WI38 (cell line): Measurements from ENCODE around the gene SLC48A1.

Experiments
- H3K4me3 ChIP-seq: 2 replicates; pipeline ENCODE4 v1.5.1; 2011; ENCODE audit warnings: low read depth, mild to moderate bottlenecking, control low read depth, low read length
- TF ChIP-seq, protein P1 (sequence below): IDR thresholded peaks from 2 replicates; pipeline ENCODE4 v1.5.1; 2012; ENCODE audit warnings: low read depth, mild to moderate bottlenecking, control low read depth, low read length

The SLC48A1 gene

DNA sequence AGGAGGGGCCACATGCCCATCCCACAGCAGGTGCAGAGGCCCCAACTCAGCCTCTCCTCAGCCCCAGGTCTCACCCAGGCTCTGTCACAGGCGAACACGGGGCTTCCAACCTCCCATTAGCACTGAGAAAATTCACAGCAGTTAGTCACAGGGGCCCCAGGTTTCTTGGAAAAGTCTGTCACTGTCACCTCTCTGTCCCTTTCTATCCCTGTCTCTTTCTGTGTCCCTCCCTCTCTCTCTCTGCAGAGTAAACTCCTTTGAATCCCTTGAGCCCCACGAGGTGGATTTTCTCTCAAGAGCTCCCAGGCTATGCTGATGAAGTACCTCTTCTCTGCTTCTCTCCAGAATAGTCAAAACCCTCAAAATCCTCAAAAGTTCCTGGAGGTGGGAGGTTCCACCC, 33.7 kb upstream of the SLC48A1 start:
- TF ChIP-seq, protein P1, sequence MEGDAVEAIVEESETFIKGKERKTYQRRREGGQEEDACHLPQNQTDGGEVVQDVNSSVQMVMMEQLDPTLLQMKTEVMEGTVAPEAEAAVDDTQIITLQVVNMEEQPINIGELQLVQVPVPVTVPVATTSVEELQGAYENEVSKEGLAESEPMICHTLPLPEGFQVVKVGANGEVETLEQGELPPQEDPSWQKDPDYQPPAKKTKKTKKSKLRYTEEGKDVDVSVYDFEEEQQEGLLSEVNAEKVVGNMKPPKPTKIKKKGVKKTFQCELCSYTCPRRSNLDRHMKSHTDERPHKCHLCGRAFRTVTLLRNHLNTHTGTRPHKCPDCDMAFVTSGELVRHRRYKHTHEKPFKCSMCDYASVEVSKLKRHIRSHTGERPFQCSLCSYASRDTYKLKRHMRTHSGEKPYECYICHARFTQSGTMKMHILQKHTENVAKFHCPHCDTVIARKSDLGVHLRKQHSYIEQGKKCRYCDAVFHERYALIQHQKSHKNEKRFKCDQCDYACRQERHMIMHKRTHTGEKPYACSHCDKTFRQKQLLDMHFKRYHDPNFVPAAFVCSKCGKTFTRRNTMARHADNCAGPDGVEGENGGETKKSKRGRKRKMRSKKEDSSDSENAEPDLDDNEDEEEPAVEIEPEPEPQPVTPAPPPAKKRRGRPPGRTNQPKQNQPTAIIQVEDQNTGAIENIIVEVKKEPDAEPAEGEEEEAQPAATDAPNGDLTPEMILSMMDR = no peak
- no peak overlapping the region for H3K4me3 ChIP-seq

DNA sequence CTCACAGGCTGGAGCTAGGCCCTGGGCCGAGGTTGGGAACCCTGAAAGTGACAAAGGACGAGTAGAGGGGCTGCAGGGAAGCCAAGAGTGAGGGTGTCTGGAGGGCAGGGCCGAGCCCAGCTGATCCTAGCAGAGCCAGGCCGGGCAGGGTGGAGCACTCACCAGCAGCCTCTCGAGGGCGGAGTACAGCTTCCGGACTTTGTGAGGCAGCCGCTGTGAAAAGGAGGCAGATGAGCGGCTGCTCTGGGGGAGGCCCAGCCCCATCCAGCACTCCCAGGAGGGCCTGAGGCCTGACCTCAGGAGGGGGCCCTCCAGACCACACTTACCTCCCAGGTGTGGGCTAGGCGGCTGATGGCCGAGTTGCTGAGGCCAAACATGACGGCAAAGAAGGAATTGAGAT, 33.1 kb upstream of the SLC48A1 start:
- TF ChIP-seq, protein P1 = no peak
- H3K4me3 ChIP-seq = no peak overlapping the region

DNA sequence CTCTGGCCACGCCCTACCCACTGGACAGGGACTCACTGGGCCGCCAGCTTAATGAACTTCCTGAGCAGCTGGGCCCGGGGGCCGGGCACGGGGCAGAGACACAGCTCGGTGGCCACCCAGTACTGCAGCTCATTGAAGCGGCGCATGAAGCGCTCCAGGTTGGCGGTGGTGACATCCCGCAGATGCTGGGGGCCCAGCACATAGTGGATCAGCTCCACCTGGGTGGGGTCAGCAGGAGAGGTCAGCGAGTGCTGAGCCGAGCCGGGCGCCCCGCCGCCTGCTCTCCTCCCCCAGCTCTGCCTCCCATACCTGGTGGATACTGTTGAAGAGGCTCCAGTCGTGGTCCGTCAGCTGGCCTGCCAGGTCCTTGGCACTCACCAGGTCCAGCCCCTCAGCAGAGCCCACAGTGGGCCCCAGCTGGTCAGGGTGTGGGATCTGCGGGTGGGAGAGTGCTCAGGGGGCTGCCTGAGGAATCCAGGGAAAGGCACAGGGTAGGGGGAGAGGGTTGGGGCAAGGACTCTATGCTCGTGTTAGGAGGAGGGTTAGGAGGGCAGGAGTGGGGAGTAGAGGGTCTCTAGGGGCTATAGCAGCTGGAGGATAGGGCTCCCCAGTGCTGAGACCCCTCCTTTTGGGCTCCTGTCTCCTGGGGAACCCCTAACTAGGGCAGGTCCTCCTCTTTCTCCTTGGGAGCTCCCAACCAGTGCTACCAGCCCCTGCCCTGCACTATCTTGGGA, 32.3 kb upstream of the SLC48A1 start:
- no peak overlapping the region for H3K4me3 ChIP-seq
- TF ChIP-seq, protein P1 = no peak

DNA sequence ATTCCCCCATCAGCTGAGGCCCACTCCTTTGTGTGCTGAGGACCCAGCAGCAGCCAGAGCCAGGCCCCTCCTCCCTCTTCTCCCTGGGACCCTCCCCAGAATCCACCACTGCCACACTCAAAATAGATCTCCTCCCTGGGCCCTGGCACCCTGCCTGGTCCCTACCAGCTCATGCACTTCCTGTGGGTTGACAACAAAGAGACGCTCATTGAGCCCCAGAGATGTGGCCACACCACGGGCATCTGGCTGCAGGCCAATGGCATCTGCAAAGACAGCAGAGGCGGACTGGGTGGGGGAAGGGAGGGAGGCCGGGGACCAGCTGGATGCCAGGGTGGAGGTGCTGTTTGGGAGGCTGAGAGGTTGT, 31.7 kb upstream of the SLC48A1 start:
- H3K4me3 ChIP-seq = no peak overlapping the region
- TF ChIP-seq, protein P1 = no peak

DNA sequence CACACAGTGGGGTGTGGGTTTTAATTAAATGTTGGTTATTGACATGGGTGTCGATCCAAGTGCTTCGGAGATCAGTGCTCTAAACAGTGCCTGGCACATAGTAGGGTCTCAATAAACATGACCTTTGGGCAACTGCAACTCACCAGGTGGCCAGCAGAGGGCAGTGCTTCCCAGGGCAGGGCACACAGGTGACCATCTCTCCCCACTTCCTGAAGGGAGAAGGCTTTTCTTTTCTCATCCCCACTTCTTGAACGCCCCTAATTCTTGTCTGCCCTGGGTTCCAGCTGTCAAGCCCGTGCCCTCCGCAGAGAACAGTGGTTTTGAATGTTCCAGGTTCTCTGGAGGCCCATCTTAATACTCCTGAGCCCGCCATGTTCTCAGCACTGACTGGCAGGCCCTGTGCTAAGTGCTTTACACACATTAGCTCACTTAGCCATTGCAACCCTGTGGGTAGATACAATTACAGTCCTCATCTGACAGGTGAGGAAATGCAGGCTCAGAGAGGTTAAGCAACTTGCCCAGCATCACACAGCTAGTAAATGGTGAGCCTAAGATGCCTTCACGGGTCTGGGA, 30.7 kb upstream of the SLC48A1 start:
- TF ChIP-seq, protein P1 = peak; percentile 99
- no peak overlapping the region for H3K4me3 ChIP-seq

DNA sequence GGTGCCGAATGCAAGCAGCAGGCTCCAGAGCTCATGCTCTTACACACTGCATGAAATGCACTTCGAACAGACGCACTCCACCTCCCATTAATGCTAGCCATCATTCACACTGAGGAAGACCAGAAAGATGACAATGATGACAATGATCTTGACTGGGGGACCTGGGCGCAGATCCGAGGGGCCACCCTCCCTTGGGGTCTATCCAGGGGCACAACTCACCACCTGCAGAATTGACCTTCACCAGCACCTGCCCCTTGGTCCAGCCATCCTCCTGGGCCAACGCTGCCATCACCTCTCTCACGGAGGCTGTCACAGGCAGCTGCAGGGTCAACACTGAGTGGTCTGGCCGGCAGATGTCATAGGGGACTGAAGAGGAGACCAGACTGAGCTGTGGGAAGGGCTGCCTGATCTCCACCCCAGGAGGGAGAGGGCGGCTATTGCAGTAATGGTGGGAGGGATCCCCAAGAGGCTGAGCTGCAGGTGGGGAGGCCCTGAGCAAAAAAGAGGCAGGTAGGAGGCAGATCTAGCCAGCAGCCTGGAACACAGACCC, 29.7 kb upstream of the SLC48A1 start:
- no peak overlapping the region for H3K4me3 ChIP-seq
- TF ChIP-seq, protein P1 = no peak

DNA sequence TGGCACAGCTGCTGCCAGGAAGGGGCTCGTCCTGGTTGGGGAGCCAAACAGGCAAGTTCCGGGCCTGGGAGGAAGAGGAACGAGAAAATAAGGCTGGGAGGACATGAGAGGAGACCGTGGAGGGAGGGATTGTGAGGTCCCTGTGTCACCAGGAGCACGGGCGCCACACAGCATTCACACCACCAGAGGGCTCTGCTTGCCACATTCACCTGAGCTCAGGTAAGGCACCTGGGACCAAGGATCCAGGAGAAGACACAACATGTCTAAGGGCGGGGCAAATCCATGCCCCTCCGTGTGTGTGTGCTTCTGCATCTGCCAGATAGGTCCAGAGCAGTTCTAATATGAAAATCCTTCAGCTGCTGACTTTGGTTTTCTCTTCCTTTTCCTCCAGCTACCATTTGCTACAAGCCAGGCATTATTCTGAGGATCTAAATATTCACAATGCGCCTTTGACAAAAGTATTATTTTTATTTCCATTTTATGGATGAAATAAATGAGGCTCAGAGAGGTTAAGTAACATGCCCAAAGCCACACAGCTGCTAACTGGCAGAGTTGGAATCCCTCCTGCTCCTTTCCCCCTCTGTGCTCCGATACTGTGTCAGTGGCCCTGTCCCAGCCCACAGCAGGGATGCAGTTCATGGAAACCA, 28.9 kb upstream of the SLC48A1 start:
- TF ChIP-seq, protein P1 = 0 out of 2 replicates have a peak, but pooled peaks have one; percentile 13
- H3K4me3 ChIP-seq = no peak overlapping the region
